Activated naive CD4-positive, alpha-beta T cell treated with anti-CD3 and anti-CD28 coated beads, Interleukin-2, amount 50 U/mL, for 72 hours (primary cell): ENCODE results near the gene ANKRD12. TPM values are rescaled to one million over a fixed set of nuclear protein-coding genes. Genes with fewer than 3 reads are reported as not detected.
"Not testable (repeated sequence)": the region's sequence is repeated elsewhere in the genome, so short reads cannot be mapped to it uniquely, and the experiment has no call there.

ENCODE experiments used
- ATAC-seq, 2 donors: fragments of 150-1000 bp; cut with Tn5 transposase; 2 replicates each; pipeline ENCODE4 v1.10.0; 2021; ENCODE audit warnings: mild to moderate bottlenecking in 2 of 2, moderate library complexity in 2 of 2
- DNase-seq, 2 donors: peaks; one replicate each; pipeline ENCODE4 v3.0.0; 2021 to 2022; ENCODE audit warnings: low spot score in 2 of 2
- H3K27ac Mint-ChIP-seq, 2 donors: one replicate each; pipeline ENCODE4 v1.8.0; 2022; ENCODE audit warnings: mild to moderate bottlenecking in 2 of 2, mixed read lengths in 2 of 2
- H3K36me3 Mint-ChIP-seq, 2 donors: one replicate each; pipeline ENCODE4 v1.8.0; 2022; ENCODE audit warnings: mixed read lengths in 2 of 2
- H3K9me3 Mint-ChIP-seq, 2 donors: one replicate each; pipeline ENCODE4 v1.8.0; 2022; ENCODE audit warnings: mixed read lengths in 2 of 2
- total RNA-seq, 2 donors: library from RNA; stranded (reverse); gene quantifications; one replicate each; pipeline ENCODE4 v1.2.3, GENCODE V29; 2022

ANKRD12 gene
- 10 to 100 TPM; 63.7 to 72.3 TPM for total RNA-seq

DNA sequence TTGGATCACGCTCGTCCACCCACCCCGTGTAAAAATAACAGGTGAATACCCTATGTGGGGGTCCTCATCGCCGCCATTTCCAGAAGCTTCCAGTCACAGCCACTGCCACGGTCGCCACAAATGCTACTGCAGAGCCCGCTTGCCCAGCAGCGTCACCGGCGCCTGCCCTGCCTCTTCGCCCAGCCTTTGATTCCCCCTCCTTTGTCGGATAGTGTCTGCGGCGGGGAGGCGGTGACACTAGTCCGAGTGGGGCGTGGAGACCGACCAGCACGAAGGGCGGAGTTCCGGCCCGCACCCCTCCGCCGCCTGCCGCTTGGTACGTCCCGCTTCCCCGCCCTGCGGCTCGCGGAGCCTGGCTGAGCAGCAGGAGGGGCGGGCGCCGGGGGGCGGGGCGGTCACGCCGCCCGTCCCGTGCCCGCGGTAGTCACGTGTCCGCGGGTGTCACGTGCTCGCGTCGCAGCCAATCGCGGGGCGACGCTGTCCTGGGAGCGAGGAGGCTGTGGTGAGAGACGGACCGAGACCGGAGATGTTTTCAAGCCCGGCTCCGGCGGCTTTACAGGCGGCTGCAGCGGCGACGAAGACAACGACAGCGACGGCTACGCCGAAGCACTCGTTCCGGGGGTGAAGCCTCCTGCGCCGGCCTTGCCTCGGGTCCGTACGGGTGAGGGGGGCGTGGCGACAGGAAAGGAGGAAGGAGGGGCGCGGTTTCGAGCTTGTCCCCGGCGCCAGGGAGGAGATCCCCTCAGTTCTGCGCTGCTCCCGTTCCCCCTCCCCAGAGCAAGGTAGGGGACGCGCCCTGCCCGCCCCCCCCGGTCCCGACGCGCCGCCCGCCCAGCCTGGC lies at the start of gene ANKRD12:
ANKRD12 (plus strand) TSS at position 467 of the 841 bp plus-strand sequence. CDS start 45,652 bp downstream, outside the sequence.
- H3K27ac Mint-ChIP-seq, result peak within 1 kb of the TSS; percentile 97 to 99
- DNase-seq, result peak; percentile 97 to 99
- peaks cover 20 to 31% of the 10 kb centered on the region in 2 donors for H3K36me3 Mint-ChIP-seq
- peak; percentile 77 to 79 for ATAC-seq
- H3K9me3 Mint-ChIP-seq, result no peaks in the 10 kb centered on the region

GRCh38 chr18:9087144-9087543 lies 49.4 kb upstream of the ANKRD12 start:
- Mint-ChIP-seq H3K27ac (peak overlapping the region; percentile 73 to 81), H3K36me3 (peaks cover 4 to 44% of the 10 kb centered on the region in 2 donors), H3K9me3 (peaks cover 0 to 6% of the 10 kb centered on the region in 2 donors)
- ATAC-seq (no peak), DNase-seq (no peak)

GRCh38 chr18:9088252-9088651 lies 48.3 kb upstream of the ANKRD12 start:
- no peak for DNase-seq
- Mint-ChIP-seq H3K27ac (peak overlapping the region in 1 of 2 donors; percentile 100), H3K9me3 (peaks cover 0 to 6% of the 10 kb centered on the region in 2 donors), H3K36me3 (peaks cover 4 to 44% of the 10 kb centered on the region in 2 donors)
- no peak for ATAC-seq

- Mint-ChIP-seq H3K36me3 (peaks cover 4 to 47% of the 10 kb centered on the region in 2 donors), H3K27ac (peak overlapping the region; percentile 88 to 100)
- not testable (repeated sequence) for ATAC-seq, H3K9me3 Mint-ChIP-seq, DNase-seq
Observed at GRCh38 chr18:9088727-9089126, 47.9 kb upstream of the ANKRD12 start.

DNA sequence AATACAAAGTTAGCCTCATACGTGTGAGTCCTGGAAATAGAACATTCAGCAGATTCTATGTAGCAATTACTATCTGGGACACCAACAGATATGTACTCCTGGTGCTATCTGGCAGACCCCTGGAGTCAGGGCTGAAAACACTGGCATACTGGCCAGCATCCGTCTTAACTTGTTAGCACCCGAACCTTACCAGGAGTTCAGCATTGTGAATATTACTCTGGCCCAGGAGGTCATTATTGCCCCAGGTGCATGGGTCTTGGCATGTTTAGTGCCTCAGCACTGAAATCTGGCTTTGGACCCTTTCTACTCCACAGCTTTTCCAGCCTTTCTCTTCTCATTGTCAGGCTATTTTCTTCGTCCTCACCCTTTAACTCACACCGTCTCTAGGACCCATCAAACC lies 46.0 kb upstream of the ANKRD12 start:
- peaks cover 10 to 56% of the 10 kb centered on the region in 2 donors for H3K36me3 Mint-ChIP-seq
- H3K9me3 Mint-ChIP-seq, result peaks cover 6 to 8% of the 10 kb centered on the region in 2 donors
- ATAC-seq, result no peak
- DNase-seq, result no peak
- H3K27ac Mint-ChIP-seq, result peak overlapping the region; percentile 99 to 100

DNA sequence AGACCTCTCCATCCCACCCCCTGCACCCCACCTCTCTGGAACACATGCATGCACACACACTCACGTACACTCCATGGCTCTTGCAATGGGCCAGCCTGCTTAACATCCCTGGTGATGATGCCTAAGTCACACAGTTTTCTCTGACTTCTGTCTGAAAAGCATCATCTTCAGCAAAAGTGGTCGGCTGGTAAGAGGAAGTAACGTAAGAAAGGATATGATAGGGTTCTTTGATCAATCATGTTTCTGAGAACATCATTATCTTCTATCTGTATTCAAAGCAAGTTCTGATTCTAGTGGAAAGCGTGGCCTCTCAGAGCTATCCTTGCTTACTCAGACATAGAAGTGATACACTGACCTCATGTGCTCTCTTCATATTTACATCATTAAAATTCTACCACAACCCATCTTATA lies 45.5 kb upstream of the ANKRD12 start:
- Mint-ChIP-seq H3K36me3 (peaks cover 10 to 52% of the 10 kb centered on the region in 2 donors), H3K9me3 (peaks cover 6 to 8% of the 10 kb centered on the region in 2 donors), H3K27ac (peak overlapping the region; percentile 99 to 100)
- DNase-seq, result peak in 1 of 2 donors; percentile 49
- peak; percentile 68 to 72 for ATAC-seq

- Mint-ChIP-seq H3K36me3 (peaks cover 10 to 41% of the 10 kb centered on the region in 2 donors), H3K9me3 (peaks cover 0 to 8% of the 10 kb centered on the region in 2 donors), H3K27ac (peak overlapping the region; percentile 99 to 100)
- no peak for DNase-seq
- ATAC-seq, result no peak
Observed at GRCh38 chr18:9092665-9093064, 43.9 kb upstream of the ANKRD12 start.

GRCh38 chr18:9093109-9093508 lies 43.5 kb upstream of the ANKRD12 start:
- not testable (repeated sequence) for ATAC-seq, DNase-seq, H3K9me3 Mint-ChIP-seq
- H3K27ac Mint-ChIP-seq, result peak overlapping the region; percentile 100
- H3K36me3 Mint-ChIP-seq, result peaks cover 10 to 40% of the 10 kb centered on the region in 2 donors

DNA sequence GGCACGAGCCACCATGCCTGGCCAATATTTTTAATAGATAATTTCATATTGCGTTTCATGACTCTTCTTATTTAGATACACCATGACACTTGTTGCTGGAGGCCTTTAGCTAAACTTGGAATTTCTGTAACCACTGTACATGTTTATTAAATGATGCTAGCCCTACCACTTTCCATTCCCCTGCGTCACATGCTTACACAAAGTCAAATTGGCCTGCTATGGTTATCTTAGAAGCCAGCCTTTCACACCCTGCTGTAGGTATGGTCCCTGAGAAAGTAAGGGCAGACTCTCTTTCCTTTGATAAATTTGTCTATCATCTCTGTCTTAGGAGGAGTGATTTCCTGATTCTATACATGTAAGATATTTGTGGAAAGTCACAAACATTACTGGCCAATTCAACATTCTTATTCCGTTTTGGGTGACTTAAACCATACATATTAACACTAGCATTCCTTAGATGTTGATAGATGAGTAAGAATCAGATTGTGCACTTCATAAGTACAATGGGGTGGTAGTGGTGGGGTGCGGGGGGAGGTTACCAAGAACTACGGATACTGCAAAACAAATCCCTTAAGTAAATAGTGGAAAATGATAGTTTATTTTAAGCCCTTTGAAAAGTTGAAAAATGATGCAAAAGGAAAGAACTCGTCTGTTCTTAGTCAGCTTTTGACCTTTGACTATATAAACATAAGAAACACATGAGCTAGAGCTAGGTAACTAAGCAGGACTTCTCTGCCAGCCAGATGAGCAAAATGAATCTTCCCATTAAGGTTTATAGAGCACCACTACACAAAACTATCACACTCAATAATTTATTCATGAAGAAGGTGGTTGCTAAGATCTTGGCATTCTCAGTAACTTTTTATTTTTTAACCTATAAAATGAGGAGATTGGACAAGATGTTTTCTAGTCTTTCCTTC lies 42.0 kb upstream of the ANKRD12 start:
- ATAC-seq, result peak; percentile 65 to 75
- H3K36me3 Mint-ChIP-seq, result peaks cover 6 to 30% of the 10 kb centered on the region in 2 donors
- peak overlapping the region; percentile 100 for H3K27ac Mint-ChIP-seq
- peaks cover 0 to 8% of the 10 kb centered on the region in 2 donors for H3K9me3 Mint-ChIP-seq
- peak in 1 of 2 donors; percentile 57 for DNase-seq

GRCh38 chr18:9095297-9096006 lies 41.1 kb upstream of the ANKRD12 start:
- peaks cover 6 to 30% of the 10 kb centered on the region in 2 donors for H3K36me3 Mint-ChIP-seq
- DNase-seq, result peak in 1 of 2 donors; percentile 68
- H3K9me3 Mint-ChIP-seq, result peaks cover 0 to 8% of the 10 kb centered on the region in 2 donors
- ATAC-seq, result peak; percentile 61 to 76
- peak overlapping the region; percentile 100 for H3K27ac Mint-ChIP-seq

- no peak for DNase-seq
- Mint-ChIP-seq H3K27ac (peak overlapping the region; percentile 100), H3K36me3 (peaks cover 6 to 27% of the 10 kb centered on the region in 2 donors), H3K9me3 (peaks cover 0 to 8% of the 10 kb centered on the region in 2 donors)
- no peak for ATAC-seq
Observed at GRCh38 chr18:9096007-9096371, 40.6 kb upstream of the ANKRD12 start.

- Mint-ChIP-seq H3K9me3 (peaks cover 0 to 8% of the 10 kb centered on the region in 2 donors), H3K27ac (peak overlapping the region; percentile 30 to 55), H3K36me3 (peaks cover 8 to 20% of the 10 kb centered on the region in 2 donors)
- DNase-seq (no peak), ATAC-seq (no peak)
Observed at GRCh38 chr18:9096685-9097084, 39.9 kb upstream of the ANKRD12 start.

GRCh38 chr18:9097349-9097748 lies 39.2 kb upstream of the ANKRD12 start:
- Mint-ChIP-seq H3K36me3 (peaks cover 15 to 26% of the 10 kb centered on the region in 2 donors), H3K27ac (peak overlapping the region; percentile 55 to 97), H3K9me3 (peaks cover 0 to 8% of the 10 kb centered on the region in 2 donors)
- DNase-seq, result no peak
- no peak for ATAC-seq

GRCh38 chr18:9100796-9101195 lies 35.8 kb upstream of the ANKRD12 start:
- DNase-seq, result no peak
- Mint-ChIP-seq H3K9me3 (no peaks in the 10 kb centered on the region), H3K27ac (peak overlapping the region in 1 of 2 donors; percentile 99), H3K36me3 (peaks cover 36 to 45% of the 10 kb centered on the region in 2 donors)
- no peak for ATAC-seq

- no peak for DNase-seq
- Mint-ChIP-seq H3K36me3 (peaks cover 42 to 57% of the 10 kb centered on the region in 2 donors), H3K27ac (peak overlapping the region; percentile 94 to 99), H3K9me3 (no peaks in the 10 kb centered on the region)
- ATAC-seq, result no peak
Observed at GRCh38 chr18:9101730-9102507, 34.7 kb upstream of the ANKRD12 start.
